SK-N-SH (cell line): Measurements from ENCODE around the gene P3H2. TPM values are rescaled to one million over a fixed set of nuclear protein-coding genes. Genes with fewer than 3 reads are reported as not detected.

ENCODE experiments used
- CTCF ChIA-PET: fragments of 300-600, 350-600 bp; formaldehyde crosslinking; extraction: SDS; loops from one replicate; lab custom pipeline; 2021; lab: Yijun Ruan, JAX
- POLR2A ChIA-PET: fragments of 350-600 bp; sonication (Branson Sonifier 250); formaldehyde crosslinking; extraction: SDS; loops from one replicate; lab custom pipeline; 2020; ENCODE audit warnings: antibody characterized with exemption, inconsistent platforms; lab: Yijun Ruan, JAX
- DNase-seq: peaks from one replicate; pipeline ENCODE4 v3.0.0; 2012
- H2AFZ ChIP-seq: fragments of 200-600 bp; sonication (generic); 2 replicates; pipeline ENCODE4 v1.8.1; 2016; ENCODE audit warnings: antibody characterized with exemption, mild to moderate bottlenecking, low read depth
- H3F3A ChIP-seq: fragments of 200-600 bp; sonication (generic); replicated peaks from 2 replicates; pipeline ENCODE3; 2016; ENCODE audit warnings: antibody characterized with exemption, mild to moderate bottlenecking; ENCODE audit not compliant: insufficient read depth
- H3K27ac ChIP-seq, 2 experiments: fragments of 200-500 bp in 1 of 2; fragments of 200-600 bp in 1 of 2; sonication (Bioruptor generic) in 1 of 2; sonication (generic), shearing (Covaris generic) in 1 of 2; 2 replicates each; pipeline versions ENCODE4 v1.5.1 to v1.6.1; 2014 to 2016; ENCODE audit warnings: low read depth in 2 of 2, inconsistent platforms in 1 of 2, low read length in 1 of 2, mild to moderate bottlenecking in 1 of 2, mixed read lengths in 1 of 2
- H3K27me3 ChIP-seq: fragments of 200-600 bp; sonication (generic), shearing (Covaris generic); 2 replicates; pipeline ENCODE4 v1.6.1; 2016; ENCODE audit warnings: mixed run types; ENCODE audit not compliant: insufficient read depth
- H3K36me3 ChIP-seq, 2 experiments: fragments of 200-500 bp in 1 of 2; fragments of 200-600 bp in 1 of 2; sonication (Bioruptor generic) in 1 of 2; sonication (generic) in 1 of 2; replicated peaks in 1 of 2; 2 replicates each; pipeline versions ENCODE3 to v1.5.1; 2014 to 2016; ENCODE audit warnings: low read length in 1 of 2, mild to moderate bottlenecking in 1 of 2; ENCODE audit not compliant: insufficient read depth in 2 of 2, control insufficient read depth in 1 of 2
- H3K4me1 ChIP-seq, 2 experiments: fragments of 200-500 bp in 1 of 2; fragments of 200-600 bp in 1 of 2; sonication (Bioruptor generic) in 1 of 2; sonication (generic), shearing (Covaris generic) in 1 of 2; 2 replicates each; pipeline versions ENCODE4 v1.5.1 to v1.6.1; 2014 to 2016; ENCODE audit warnings: low read depth in 1 of 2, low read length in 1 of 2, mixed run types in 1 of 2; ENCODE audit not compliant: insufficient read depth in 2 of 2, control insufficient read depth in 1 of 2
- H3K4me2 ChIP-seq: fragments of 200-600 bp; sonication (generic), shearing (Covaris generic); 2 replicates; pipeline ENCODE4 v1.6.1; 2017; ENCODE audit warnings: mixed run types
- H3K4me3 ChIP-seq, 2 experiments: fragments of 200-500 bp in 1 of 2; fragments of 200-600 bp in 1 of 2; sonication (Bioruptor generic) in 1 of 2; sonication (generic), shearing (Covaris generic) in 1 of 2; 2 replicates each; pipeline versions ENCODE4 v1.5.1 to v1.8.1; 2014 to 2016; ENCODE audit warnings: low read depth in 2 of 2, inconsistent platforms in 1 of 2, low read length in 1 of 2, mild to moderate bottlenecking in 1 of 2, mixed read lengths in 1 of 2, moderate library complexity in 1 of 2
- H3K79me2 ChIP-seq: fragments of 200-600 bp; sonication (generic); 2 replicates; pipeline ENCODE4 v1.8.1; 2017; ENCODE audit warnings: mild to moderate bottlenecking; ENCODE audit not compliant: insufficient read depth
- H3K9ac ChIP-seq: fragments of 200-600 bp; sonication (generic); 2 replicates; pipeline ENCODE4 v1.6.1; 2017; ENCODE audit warnings: mixed run types
- H3K9me2 ChIP-seq: fragments of 200-600 bp; sonication (generic); 2 replicates; pipeline ENCODE4 v1.6.1; 2017; ENCODE audit warnings: mixed run types
- H3K9me3 ChIP-seq: fragments of 200-600 bp; sonication (generic); 2 replicates; pipeline ENCODE4 v1.6.1; 2017; ENCODE audit warnings: mixed run types, mild to moderate bottlenecking, moderate library complexity
- H4K20me1 ChIP-seq: fragments of 200-600 bp; sonication (generic); 2 replicates; pipeline ENCODE4 v1.6.1; 2017; ENCODE audit warnings: mild to moderate bottlenecking, mixed run types; ENCODE audit not compliant: insufficient read depth
- CTCF ChIP-seq: fragments of 200-600 bp; sonication (generic); IDR thresholded peaks from 2 replicates; pipeline ENCODE4 v1.6.1; 2017; ENCODE audit warnings: antibody characterized with exemption, mild to moderate bottlenecking, moderate library complexity
- EP300 ChIP-seq, 2 experiments: IDR thresholded peaks; 2 replicates each; pipeline versions ENCODE4 v1.4.0 to v1.6.1; 2012; ENCODE audit warnings: borderline replicate concordance in 1 of 2, low read depth in 1 of 2, low read length in 1 of 2
- EZH2phosphoT487 ChIP-seq: fragments of 200-600 bp; sonication (generic); IDR thresholded peaks from 2 replicates; pipeline ENCODE4 v1.6.1; 2017; ENCODE audit warnings: low read depth, mixed run types, mild to moderate bottlenecking, antibody characterized with exemption, moderate library complexity, borderline replicate concordance
- MAX ChIP-seq: IDR thresholded peaks from 2 replicates; pipeline ENCODE4 v1.4.0; 2012; ENCODE audit warnings: low read depth
- NRF1 ChIP-seq: IDR thresholded peaks from 2 replicates; pipeline ENCODE4 v1.6.1; 2012; ENCODE audit warnings: low read depth, mild to moderate bottlenecking, low read length
- PBX3 ChIP-seq: IDR thresholded peaks from 2 replicates; pipeline ENCODE4; 2012
- POLR2AphosphoS5 ChIP-seq: IDR thresholded peaks from 2 replicates; pipeline ENCODE4 v1.6.1; 2012; ENCODE audit warnings: low read depth, low read length
- RAD21 ChIP-seq: IDR thresholded peaks from 2 replicates; pipeline ENCODE4 v1.6.1; 2012; ENCODE audit warnings: mild to moderate bottlenecking, low read length
- REST ChIP-seq: IDR thresholded peaks from 2 replicates; pipeline ENCODE4 v1.6.1; 2012; ENCODE audit warnings: mild to moderate bottlenecking, low read depth, low read length, moderate library complexity
- RFX5 ChIP-seq: IDR thresholded peaks from 2 replicates; pipeline ENCODE4 v1.6.1; 2012; ENCODE audit warnings: mild to moderate bottlenecking, improper control_type of control experiment, low read length
- RXRA ChIP-seq: IDR thresholded peaks from 2 replicates; pipeline ENCODE4 v1.4.0; 2012; ENCODE audit warnings: low read depth, mild to moderate bottlenecking, borderline replicate concordance
- TEAD4 ChIP-seq: IDR thresholded peaks from 2 replicates; pipeline ENCODE4 v1.4.0; 2012; ENCODE audit warnings: mild to moderate bottlenecking, borderline replicate concordance; ENCODE audit not compliant: insufficient read depth
- USF1 ChIP-seq: IDR thresholded peaks from 2 replicates; pipeline ENCODE4 v1.4.0; 2012; ENCODE audit warnings: low read depth, borderline replicate concordance
- WGBS: methylation state at CpG from one replicate; pipeline ENCODE4 v1.1.6; 2017; ENCODE audit warnings: low lambda C conversion rate; 5-methylcytosine and 5-hydroxymethylcytosine counted together
- polyA plus RNA-seq, 3 experiments: library from polyadenylated mRNA; depleted of rRNA; stranded (reverse); fragments of >200 nt; gene quantifications; 2 replicates each; pipeline ENCODE4 v1.2.3, GENCODE V29; 2012

P3H2 gene
- polyA plus RNA-seq, 1 of the 3 experiments (the other 2 are of a cell fraction) = 2.8 TPM

- TF ChIP-seq REST = no peak
- TF ChIP-seq PBX3 = no peak
- TF ChIP-seq RAD21 = no peak
- TF ChIP-seq, all 33 proteins: peak for 0
Measured at GRCh38 chr3:190159902-190160435, 39.3 kb upstream of the P3H2 start (continued).

GRCh38 chr3:190158261-190158660 lies 37.6 kb upstream of the P3H2 start:
- Histone ChIP-seq H2AFZ (no peak overlapping the region), H3K9me2 (no peaks in the 10 kb centered on the region), H3K79me2 (no peaks in the 10 kb centered on the region), H3K4me1 (no peaks in the 10 kb centered on the region), H3F3A (no peaks in the 10 kb centered on the region), H3K27me3 (no peaks in the 10 kb centered on the region), H3K4me2 (no peak overlapping the region), H4K20me1 (no peaks in the 10 kb centered on the region), H3K36me3 (no peaks in the 10 kb centered on the region), H3K4me3 (no peak overlapping the region), H3K27ac (no peak overlapping the region), H3K9me3 (no peaks in the 10 kb centered on the region), H3K9ac (no peak overlapping the region)
- POLR2A ChIA-PET = no interaction called here
- TF ChIP-seq REST (no peak), NRF1 (no peak)
- 18% methylated on average over 2 of the region's 2 CpGs for WGBS
- no peak for DNase-seq
- CTCF ChIA-PET = no interaction called here

- Histone ChIP-seq H3K36me3 (no peaks in the 10 kb centered on the region), H3K9me2 (no peaks in the 10 kb centered on the region), H2AFZ (no peak overlapping the region), H3K9ac (no peak overlapping the region), H3F3A (no peaks in the 10 kb centered on the region), H3K27me3 (no peaks in the 10 kb centered on the region), H3K27ac (no peak overlapping the region), H3K4me2 (no peak overlapping the region), H4K20me1 (no peaks in the 10 kb centered on the region), H3K4me3 (no peak overlapping the region), H3K4me1 (no peaks in the 10 kb centered on the region), H3K79me2 (no peaks in the 10 kb centered on the region), H3K9me3 (no peaks in the 10 kb centered on the region)
- 14% methylated on average over 4 of the region's 4 CpGs for WGBS
- DNase-seq = no peak
- ChIA-PET POLR2A (no interaction called here), CTCF (no interaction called here)
- no peak for TF ChIP-seq POLR2AphosphoS5
- TF ChIP-seq NRF1 = no peak
- TF ChIP-seq USF1 = no peak
- no peak for TF ChIP-seq RFX5
- no peak for TF ChIP-seq CTCF
- no peak for TF ChIP-seq TEAD4
- TF ChIP-seq EZH2phosphoT487 = no peak
- TF ChIP-seq MAX = no peak
- no peak for TF ChIP-seq EP300 (IDR thresholded peaks at IDR 0.05; ENCODE audit: borderline replicate concordance in 1 of 2, low read depth in 1 of 2, low read length in 1 of 2)
- no peak for TF ChIP-seq RXRA
Measured at GRCh38 chr3:190155752-190156151, 35.1 kb upstream of the P3H2 start.
